DOHH2 (cell line): ENCODE measurements around the gene RNPS1.
"Not testable (repeated sequence)": the region's sequence is repeated elsewhere in the genome, so short reads cannot be mapped to it uniquely, and the experiment has no call there.

Experiments used
- CTCF ChIP-seq: fragments of 200-600 bp; sonication (generic); IDR thresholded peaks from one replicate; pipeline ENCODE4 v1.5.1; 2014; ENCODE audit warnings: antibody characterized with exemption, mild to moderate bottlenecking, low read depth, low read length; ENCODE audit not compliant: poor library complexity, severe bottlenecking
- EZH2phosphoT487 ChIP-seq: fragments of 200-600 bp; sonication (generic); IDR thresholded peaks from 2 replicates; pipeline ENCODE4 v1.6.1; 2017; ENCODE audit warnings: borderline replicate concordance, mild to moderate bottlenecking, antibody characterized with exemption, low read length, moderate library complexity, mixed read lengths

GRCh38 chr16:2240331-2240730, 27.6 kb downstream of the RNPS1 start:
- TF ChIP-seq CTCF, EZH2phosphoT487: not testable (repeated sequence)
